Keratinocyte (primary cell): ENCODE results near the gene LDB2. TPM values are rescaled to one million over a fixed set of nuclear protein-coding genes. Genes with fewer than 3 reads are reported as not detected.

ENCODE experiments used
- DNase-seq: peaks from one replicate; pipeline ENCODE4 v3.0.0-alpha.2; 2011; ENCODE audit warnings: low read depth, missing footprints, low spot score
- FAIRE-seq: peaks from 2 replicates; lab custom pipeline; 2011; peaks lifted over from hg19 to GRCh38; lab: Jason Lieb, UNC
- H2AFZ ChIP-seq: 2 replicates; pipeline ENCODE4 v1.6.0; 2012; ENCODE audit warnings: low read length, control low read depth, inconsistent platforms; ENCODE audit not compliant: control insufficient read depth
- H3K27ac ChIP-seq: 2 replicates; pipeline ENCODE4 v1.5.1; 2011; ENCODE audit warnings: low read length; ENCODE audit not compliant: control insufficient read depth, insufficient read depth
- H3K27me3 ChIP-seq: 3 replicates; pipeline ENCODE4 v1.6.0; 2011; ENCODE audit warnings: low read length; ENCODE audit not compliant: control insufficient read depth, insufficient read depth; ENCODE audit errors: extremely low read depth
- H3K36me3 ChIP-seq, 2 experiments: 2 replicates in 1 of 2; 3 replicates in 1 of 2; pipeline ENCODE4 v1.5.1; 2011; ENCODE audit warnings: low read length in 2 of 2, mild to moderate bottlenecking in 1 of 2; ENCODE audit not compliant: control insufficient read depth in 2 of 2, insufficient read depth in 2 of 2; ENCODE audit errors: extremely low read depth in 1 of 2
- H3K4me1 ChIP-seq: 3 replicates; pipeline ENCODE4 v1.5.1; 2011; ENCODE audit warnings: low read length; ENCODE audit not compliant: control insufficient read depth, insufficient read depth; ENCODE audit errors: extremely low read depth
- H3K4me2 ChIP-seq: 3 replicates; pipeline ENCODE4 v1.6.0; 2011; ENCODE audit warnings: low read depth, low read length; ENCODE audit not compliant: control insufficient read depth, insufficient read depth; ENCODE audit errors: extremely low read depth
- H3K4me3 ChIP-seq, 3 experiments: fragments of 200-600 bp in 1 of 3; sonication (generic) in 1 of 3; 2 replicates in 2 of 3; 3 replicates in 1 of 3; pipeline ENCODE4 v1.5.1; 2011 to 2016; ENCODE audit warnings: low read length in 3 of 3, mild to moderate bottlenecking in 3 of 3, control low read depth in 2 of 3, inconsistent platforms in 1 of 3, low read depth in 1 of 3, mixed read lengths in 1 of 3, mixed run types in 1 of 3, moderate library complexity in 1 of 3; ENCODE audit not compliant: control insufficient read depth in 2 of 3, insufficient read depth in 2 of 3; ENCODE audit errors: extremely low read depth in 1 of 3
- H3K79me2 ChIP-seq: 2 replicates; pipeline ENCODE4 v1.6.0; 2012; ENCODE audit warnings: low read length; ENCODE audit not compliant: control insufficient read depth, insufficient read depth
- H3K9ac ChIP-seq: 3 replicates; pipeline ENCODE4 v1.6.0; 2011; ENCODE audit warnings: low read length; ENCODE audit not compliant: control insufficient read depth, insufficient read depth; ENCODE audit errors: extremely low read depth
- H3K9me1 ChIP-seq: 3 replicates; pipeline ENCODE4 v1.6.0; 2011; ENCODE audit warnings: low read length; ENCODE audit not compliant: control insufficient read depth, insufficient read depth; ENCODE audit errors: extremely low read depth
- H3K9me3 ChIP-seq: 2 replicates; pipeline ENCODE4 v1.5.1; 2012; ENCODE audit warnings: low read depth, low read length; ENCODE audit not compliant: control insufficient read depth
- H4K20me1 ChIP-seq: 3 replicates; pipeline ENCODE4 v1.6.0; 2011; ENCODE audit warnings: low read length; ENCODE audit not compliant: control insufficient read depth, insufficient read depth; ENCODE audit errors: extremely low read depth
- EZH2 ChIP-seq: IDR thresholded peaks from one replicate; pipeline ENCODE4 v1.6.1; 2012; ENCODE audit warnings: inconsistent platforms, mild to moderate bottlenecking, low read length, moderate library complexity
- dilution Hi-C: fragments of 300-500 bp; cut with MboI; formaldehyde crosslinking; loops from one replicate; pipeline ENCODE4 v1.7.0; 2020; ENCODE audit warnings: low sequenced_read_pairs; ENCODE audit not compliant: extremely low pct_ligation_motif_present
- polyA plus RNA-seq, 5 experiments: library from polyadenylated mRNA; depleted of rRNA in 3 of 5; stranded (reverse) in 3 of 5; stranded (forward) in 1 of 5; unstranded in 1 of 5; fragments of >200 nt; gene quantifications; 1 replicate in 1 of 5; 2 replicates in 3 of 5; 3 replicates in 1 of 5; pipeline versions ENCODE4 v1.2.1 to v1.2.3, GENCODE V29; 2011 to 2012; ENCODE audit warnings: missing spikeins in 2 of 5, low read depth in 1 of 5, low replicate concordance in 1 of 5
- TF ChIP-seq, protein P1 (sequence below), 3 experiments: IDR thresholded peaks in 1 of 3; conservative IDR thresholded peaks in 1 of 3; optimal IDR thresholded peaks in 1 of 3; 2 replicates in 2 of 3; 3 replicates in 1 of 3; pipeline versions ENCODE3 to v1.5.1; 2011; ENCODE audit warnings: low read length in 3 of 3, mild to moderate bottlenecking in 3 of 3, moderate library complexity in 2 of 3, control low read depth in 1 of 3, inconsistent platforms in 1 of 3; ENCODE audit not compliant: insufficient read depth in 2 of 3; ENCODE audit errors: extremely low read depth in 1 of 3

Gene LDB2
- polyA plus RNA-seq, 1 donor (not counting 4 experiments of a cell fraction or from before 2014, with no cell fraction given): not detected

DNA sequence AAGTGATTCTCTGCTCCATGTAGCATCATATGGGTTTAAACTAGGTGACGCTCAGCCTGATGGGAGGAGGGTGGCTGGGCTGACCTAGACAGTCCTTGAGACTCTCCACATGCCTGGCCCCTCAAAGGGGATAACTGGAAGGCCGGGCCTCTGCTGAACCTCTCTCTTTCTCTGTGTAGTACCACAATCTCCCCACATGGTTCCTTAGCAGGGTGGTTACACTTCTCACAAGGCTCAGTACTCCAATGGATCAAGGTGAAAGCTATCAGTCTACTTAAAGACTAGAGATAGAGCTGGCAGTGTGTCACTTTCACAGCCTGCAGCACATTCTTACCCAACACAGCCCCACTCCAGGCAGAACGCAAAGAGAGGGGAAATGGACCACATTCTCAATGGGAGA is 80.4 kb downstream of the LDB2 start:
- Histone ChIP-seq H3K9ac (no peak overlapping the region), H3K79me2 (no peaks in the 10 kb centered on the region), H3K9me3 (no peaks in the 10 kb centered on the region), H2AFZ (no peak overlapping the region), H3K4me2 (no peak overlapping the region), H3K4me1 (no peaks in the 10 kb centered on the region), H4K20me1 (no peaks in the 10 kb centered on the region), H3K27me3 (no peaks in the 10 kb centered on the region), H3K9me1 (no peaks in the 10 kb centered on the region), H3K36me3 (no peaks in the 10 kb centered on the region), H3K4me3 (no peak overlapping the region), H3K27ac (no peak overlapping the region)
- TF ChIP-seq EZH2: no peak
- TF ChIP-seq, protein P1, sequence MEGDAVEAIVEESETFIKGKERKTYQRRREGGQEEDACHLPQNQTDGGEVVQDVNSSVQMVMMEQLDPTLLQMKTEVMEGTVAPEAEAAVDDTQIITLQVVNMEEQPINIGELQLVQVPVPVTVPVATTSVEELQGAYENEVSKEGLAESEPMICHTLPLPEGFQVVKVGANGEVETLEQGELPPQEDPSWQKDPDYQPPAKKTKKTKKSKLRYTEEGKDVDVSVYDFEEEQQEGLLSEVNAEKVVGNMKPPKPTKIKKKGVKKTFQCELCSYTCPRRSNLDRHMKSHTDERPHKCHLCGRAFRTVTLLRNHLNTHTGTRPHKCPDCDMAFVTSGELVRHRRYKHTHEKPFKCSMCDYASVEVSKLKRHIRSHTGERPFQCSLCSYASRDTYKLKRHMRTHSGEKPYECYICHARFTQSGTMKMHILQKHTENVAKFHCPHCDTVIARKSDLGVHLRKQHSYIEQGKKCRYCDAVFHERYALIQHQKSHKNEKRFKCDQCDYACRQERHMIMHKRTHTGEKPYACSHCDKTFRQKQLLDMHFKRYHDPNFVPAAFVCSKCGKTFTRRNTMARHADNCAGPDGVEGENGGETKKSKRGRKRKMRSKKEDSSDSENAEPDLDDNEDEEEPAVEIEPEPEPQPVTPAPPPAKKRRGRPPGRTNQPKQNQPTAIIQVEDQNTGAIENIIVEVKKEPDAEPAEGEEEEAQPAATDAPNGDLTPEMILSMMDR (optimal IDR thresholded peaks at IDR 0.05 in 1 of 3, IDR thresholded peaks at IDR 0.05 in 1 of 3, conservative IDR thresholded peaks at IDR 0.05 in 1 of 3; ENCODE audit: extremely low read depth in 1 of 3, insufficient read depth in 2 of 3, low read length in 3 of 3): no peak
- DNase-seq (no peak), FAIRE-seq (no peak)
- dilution Hi-C loops: no loop called here

DNA sequence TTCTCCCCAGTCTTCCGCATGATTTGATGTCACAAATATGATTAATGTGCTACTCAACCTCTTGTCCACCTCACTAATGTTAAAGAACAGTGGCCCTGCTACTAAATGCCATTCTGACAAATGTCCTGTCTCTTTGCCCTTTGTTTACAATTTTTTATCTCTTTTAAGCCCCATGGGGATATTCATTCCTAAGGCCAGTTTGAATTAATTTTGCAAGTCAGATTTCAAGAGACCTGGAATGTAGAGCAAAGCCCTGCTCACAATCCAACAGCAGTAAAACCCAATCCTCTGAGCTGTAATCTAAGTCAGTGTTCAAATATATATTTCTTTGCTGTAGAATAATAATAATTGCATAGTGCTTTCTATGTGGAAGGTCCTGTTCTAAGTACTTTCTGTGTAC is 81.2 kb downstream of the LDB2 start:
- H3K79me2 ChIP-seq: no peaks in the 10 kb centered on the region
- no peak overlapping the region for H2AFZ ChIP-seq
- no peaks in the 10 kb centered on the region for H4K20me1 ChIP-seq
- no peaks in the 10 kb centered on the region for H3K36me3 ChIP-seq
- no peak overlapping the region for H3K9ac ChIP-seq
- dilution Hi-C loops: no loop called here
- no peaks in the 10 kb centered on the region for H3K27me3 ChIP-seq
- no peak overlapping the region for H3K27ac ChIP-seq
- FAIRE-seq: no peak
- DNase-seq: no peak
- no peaks in the 10 kb centered on the region for H3K9me3 ChIP-seq
- no peaks in the 10 kb centered on the region for H3K4me1 ChIP-seq
- no peaks in the 10 kb centered on the region for H3K9me1 ChIP-seq
- TF ChIP-seq EZH2: no peak
- TF ChIP-seq, protein P1 (optimal IDR thresholded peaks at IDR 0.05 in 1 of 3, IDR thresholded peaks at IDR 0.05 in 1 of 3, conservative IDR thresholded peaks at IDR 0.05 in 1 of 3; ENCODE audit: extremely low read depth in 1 of 3, insufficient read depth in 2 of 3, low read length in 3 of 3): no peak
- H3K4me3 ChIP-seq: no peak overlapping the region
- H3K4me2 ChIP-seq: no peak overlapping the region
